ENCODE measurements around the gene NAA25. TPM values are rescaled to one million over a fixed set of nuclear protein-coding genes. Genes with fewer than 3 reads are reported as not detected.

NAA25 gene
- 10 to 100 TPM; 25.0 to 41.6 (median 31.0) TPM for total RNA-seq
- 23.8 TPM for total RNA-seq (2013)
- 37.9 to 192 (median 66.8) reads per million in 29 experiments for total RNA-seq

DNA sequence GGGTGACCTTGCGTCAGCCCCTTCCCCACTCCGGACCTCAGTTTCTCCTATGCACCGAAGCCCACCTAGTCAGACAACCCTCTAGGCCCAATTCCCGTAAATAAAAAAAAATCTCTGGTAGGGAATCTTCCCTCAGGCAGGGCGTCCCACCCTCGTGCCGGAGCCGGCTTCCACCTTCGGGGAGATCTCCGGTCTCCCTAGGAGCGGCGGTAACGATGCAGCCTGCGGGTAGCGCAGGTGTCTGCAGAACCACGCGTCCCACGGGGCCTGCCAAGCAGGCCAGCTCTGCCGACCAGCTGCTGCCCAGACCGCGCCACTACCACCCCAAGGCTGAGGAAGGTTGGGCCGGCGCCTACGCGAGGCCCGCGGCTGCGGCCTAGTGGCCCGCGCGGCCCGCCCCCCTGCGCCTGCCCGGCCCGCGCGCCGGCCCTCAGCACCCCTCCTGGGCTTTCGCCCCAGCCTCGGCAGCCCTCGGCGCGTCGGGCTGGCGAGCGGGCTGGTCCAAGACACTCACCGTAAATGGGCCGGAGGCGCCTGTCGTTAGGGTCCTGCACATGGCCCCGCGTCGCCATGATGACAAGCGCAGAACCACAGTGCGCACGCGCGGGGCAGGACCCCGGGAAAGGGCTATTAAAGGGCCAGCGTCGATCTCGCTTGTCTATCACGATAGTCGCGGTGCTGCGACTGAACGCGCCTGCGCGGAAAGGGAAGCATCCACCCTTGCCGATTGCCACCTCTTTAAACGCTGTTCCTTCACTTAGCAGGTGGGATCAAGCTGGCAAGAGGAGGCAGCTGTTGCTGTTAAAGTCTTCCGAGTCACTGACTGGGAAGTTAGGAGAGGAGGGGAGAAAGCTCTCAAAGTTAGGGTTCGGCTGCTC, at the start of gene NAA25:
Gene NAA25 (minus strand): TSS at position 582 of the 878 bp plus-strand sequence. CDS start 10 bp downstream, at position 572.
- H3K4me3 Mint-ChIP-seq, result peak within 1 kb of the TSS; percentile 97 to 98 (median 97)
- DNase-seq (peak; percentile 63 to 91 (median 80)), ATAC-seq (replicated peaks in 1 of 4) (peak; percentile 87 to 93 (median 88))
- H3K27me3 ChIP-seq (replicated peaks in 1 of 2; ENCODE audit: control insufficient read depth in 2 of 2, extremely low read depth in 1 of 2, insufficient read depth in 2 of 2, low read length in 1 of 2), result no peaks in the 10 kb centered on the region
- peaks cover 11 to 32% of the 10 kb centered on the region in 2 experiments for H3K4me1 ChIP-seq (ENCODE audit: control insufficient read depth in 1 of 2, extremely low read depth in 1 of 2, insufficient read depth in 2 of 2, low read length in 2 of 2)
- peaks cover 0 to 3% of the 10 kb centered on the region in 2 donors for H3K36me3 ChIP-seq (ENCODE audit: control insufficient read depth in 2 of 2, extremely low read depth in 1 of 2, insufficient read depth in 1 of 2, low read length in 1 of 2)
- no peaks in the 10 kb centered on the region for H3K9me3 ChIP-seq
- WGBS (ENCODE audit: insufficient coverage), result under 1% methylated on average over 71 of the region's 74 CpGs
- peak within 1 kb of the TSS; percentile 76 for H3K27ac ChIP-seq (ENCODE audit: low read length)
- H3K9me3 Mint-ChIP-seq, result no peaks in the 10 kb centered on the region
- ChIA-PET CTCF (interaction anchor here (0.5 to 1.9 kb wide), 9 partner anchors 9 to 1356 kb away, joined by 3 to 12 read pairs (median 6); partner anchors contain the start of genes TMEM116 (in 1 of the 2) and TRAFD1 (in 1 of the 2)), POLR2A (interaction anchor here (0.6 to 1.7 kb wide), 8 partner anchors 17 to 94 kb away, joined by 4 to 13 read pairs (median 6); partner anchors contain the start of gene TRAFD1 (in 1 of the 2))
- H3K4me1 Mint-ChIP-seq, result peaks cover 43 to 49% (median 44%) of the 10 kb centered on the region in 3 donors
- peaks cover 7% of the 10 kb centered on the region for H3K36me3 Mint-ChIP-seq
- no peaks in the 10 kb centered on the region for H3K27me3 Mint-ChIP-seq
- H3K4me3 ChIP-seq (ENCODE audit: control insufficient read depth in 1 of 2, extremely low read depth in 1 of 2, low read length in 1 of 2), result peak within 1 kb of the TSS; percentile 94 to 96
- H3K27ac Mint-ChIP-seq, result peak within 1 kb of the TSS; percentile 97 to 98

DNA sequence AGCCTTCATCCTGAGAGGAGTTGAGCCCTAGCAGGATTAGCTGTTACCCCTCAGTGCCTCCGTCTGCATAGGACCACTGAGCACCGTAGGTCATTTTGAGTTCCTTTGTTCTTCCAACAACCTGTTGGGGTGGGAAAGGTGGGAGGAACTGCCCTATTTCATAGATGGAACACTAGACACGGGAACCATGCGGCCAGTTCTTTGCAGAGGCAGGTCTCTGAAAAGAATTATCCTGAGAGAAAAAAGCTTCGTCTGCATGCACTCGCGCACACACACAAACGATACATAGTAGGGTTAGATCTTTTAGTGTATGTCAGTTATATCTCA, 45.3 kb upstream of the NAA25 start:
- no peak for ATAC-seq (replicated peaks in 1 of 4)
- no peak overlapping the region for H3K4me3 Mint-ChIP-seq
- Histone ChIP-seq H3K9me3 (no peaks in the 10 kb centered on the region), H3K27me3 (replicated peaks in 1 of 2; ENCODE audit: control insufficient read depth in 2 of 2, extremely low read depth in 1 of 2, insufficient read depth in 2 of 2, low read length in 1 of 2) (no peaks in the 10 kb centered on the region), H3K4me1 (ENCODE audit: control insufficient read depth in 1 of 2, extremely low read depth in 1 of 2, insufficient read depth in 2 of 2, low read length in 2 of 2) (peaks cover 0 to 8% of the 10 kb centered on the region in 2 experiments), H3K4me3 (ENCODE audit: control insufficient read depth in 1 of 2, extremely low read depth in 1 of 2, low read length in 1 of 2) (no peak overlapping the region), H3K36me3 (ENCODE audit: control insufficient read depth in 2 of 2, extremely low read depth in 1 of 2, insufficient read depth in 1 of 2, low read length in 1 of 2) (peaks cover 8 to 53% of the 10 kb centered on the region in 2 donors), H3K27ac (ENCODE audit: low read length) (no peak overlapping the region)
- ChIA-PET CTCF (no interaction called here), POLR2A (no interaction called here)
- peak overlapping the region; percentile 23 to 46 for H3K27ac Mint-ChIP-seq
- WGBS (ENCODE audit: insufficient coverage), result 100% methylated on average over 4 of the region's 8 CpGs
- no peak for DNase-seq
- peaks cover 76% of the 10 kb centered on the region for H3K36me3 Mint-ChIP-seq
- peaks cover 19 to 34% (median 22%) of the 10 kb centered on the region in 3 donors for H3K9me3 Mint-ChIP-seq
- peaks cover 21 to 22% (median 22%) of the 10 kb centered on the region in 3 donors for H3K4me1 Mint-ChIP-seq
- no peaks in the 10 kb centered on the region for H3K27me3 Mint-ChIP-seq

DNA sequence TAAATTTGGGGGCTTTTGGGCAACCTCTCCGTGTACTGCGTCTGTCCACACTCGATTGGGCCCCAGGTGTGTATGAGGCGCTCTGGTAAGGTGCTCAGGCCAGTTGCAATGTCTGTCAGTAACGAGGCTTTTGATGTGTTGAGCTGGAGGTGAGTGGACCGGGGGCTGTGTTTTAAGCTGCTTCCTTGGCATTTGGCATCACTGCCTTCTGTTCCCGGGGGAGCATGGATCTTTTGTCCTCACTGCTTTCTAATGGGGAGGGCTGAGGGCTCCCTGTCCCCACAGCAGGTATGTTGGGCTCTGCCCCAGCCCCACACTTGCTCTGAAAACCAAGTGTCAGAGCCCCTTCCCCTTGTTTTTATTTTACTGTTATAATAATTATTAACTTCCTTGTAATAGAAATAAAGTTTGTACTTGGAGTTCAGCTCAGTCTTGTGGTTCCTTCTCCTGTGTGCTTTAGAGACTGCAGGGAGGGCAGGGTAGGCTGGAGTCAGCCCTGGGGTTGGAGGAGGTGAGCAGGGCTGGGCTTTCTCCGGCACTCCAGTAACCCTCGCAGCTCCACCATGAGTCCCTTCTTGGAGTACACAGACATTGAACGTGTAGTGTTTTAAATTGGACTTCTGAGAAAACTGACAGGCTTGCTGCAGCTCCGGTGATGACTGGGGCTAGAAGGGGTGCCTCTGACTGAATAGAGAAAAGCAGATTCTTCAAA, 44.8 kb upstream of the NAA25 start:
- peak in 1 of 35 experiments; percentile 5 for DNase-seq
- peaks cover 0 to 3% of the 10 kb centered on the region in 2 experiments for H3K4me1 ChIP-seq (ENCODE audit: control insufficient read depth in 1 of 2, extremely low read depth in 1 of 2, insufficient read depth in 2 of 2, low read length in 2 of 2)
- Mint-ChIP-seq H3K4me1 (peaks cover 17% of the 10 kb centered on the region in 3 donors), H3K9me3 (peaks cover 18 to 33% (median 22%) of the 10 kb centered on the region in 3 donors), H3K36me3 (peaks cover 76% of the 10 kb centered on the region), H3K27ac (peak overlapping the region; percentile 23 to 46), H3K27me3 (no peaks in the 10 kb centered on the region), H3K4me3 (no peak overlapping the region)
- 95% methylated on average over 11 of the region's 11 CpGs for WGBS (ENCODE audit: insufficient coverage)
- H3K9me3 ChIP-seq, result no peaks in the 10 kb centered on the region
- no peak overlapping the region for H3K4me3 ChIP-seq (ENCODE audit: control insufficient read depth in 1 of 2, extremely low read depth in 1 of 2, low read length in 1 of 2)
- peaks cover 13 to 58% of the 10 kb centered on the region in 2 donors for H3K36me3 ChIP-seq (ENCODE audit: control insufficient read depth in 2 of 2, extremely low read depth in 1 of 2, insufficient read depth in 1 of 2, low read length in 1 of 2)
- no peak overlapping the region for H3K27ac ChIP-seq (ENCODE audit: low read length)
- ChIA-PET CTCF (no interaction called here), POLR2A (no interaction called here)
- no peak for ATAC-seq (replicated peaks in 1 of 4)
- no peaks in the 10 kb centered on the region for H3K27me3 ChIP-seq (replicated peaks in 1 of 2; ENCODE audit: control insufficient read depth in 2 of 2, extremely low read depth in 1 of 2, insufficient read depth in 2 of 2, low read length in 1 of 2)

DNA sequence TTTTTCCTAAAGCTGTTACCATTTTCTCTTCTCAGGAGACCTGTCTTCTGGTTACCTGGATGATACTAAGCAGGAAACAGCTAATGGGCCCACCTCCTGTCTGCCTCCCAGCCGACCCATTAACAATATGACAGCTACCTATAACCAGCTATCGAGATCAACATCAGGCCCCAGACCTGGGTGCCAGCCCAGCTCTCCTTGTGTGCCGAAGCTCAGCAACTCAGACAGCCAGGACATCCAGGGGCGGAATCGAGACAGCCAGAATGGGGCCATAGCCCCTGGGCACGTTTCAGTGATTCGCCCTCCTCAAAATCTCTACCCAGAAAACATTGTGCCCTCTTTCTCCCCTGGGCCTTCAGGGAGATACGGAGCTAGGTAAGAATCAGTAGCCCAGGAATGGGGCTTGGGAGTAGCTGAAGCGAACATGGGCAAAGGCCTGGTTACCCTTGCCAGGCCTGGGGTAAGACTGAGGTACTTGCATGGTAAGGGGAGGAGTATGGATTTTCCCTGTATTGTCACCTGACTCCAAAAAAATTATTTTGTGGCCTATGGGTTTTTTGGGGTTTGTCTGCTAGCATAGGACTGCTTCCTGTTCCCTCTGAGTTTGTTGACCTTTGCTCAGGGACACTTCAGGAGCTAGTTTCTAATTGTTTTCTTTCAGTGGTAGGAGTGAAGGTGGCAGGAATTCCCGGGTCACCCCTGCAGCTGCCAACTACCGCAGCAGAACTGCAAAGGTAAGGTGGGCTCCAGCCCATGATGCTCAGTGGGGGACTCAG, 43.4 kb upstream of the NAA25 start:
- WGBS (ENCODE audit: insufficient coverage), result 94% methylated on average over 7 of the region's 11 CpGs
- POLR2A ChIA-PET, result interaction anchor here in 1 of 2 donors (0.5 kb wide), 1 partner anchor 212 kb away, joined by 3 read pairs; no protein-coding TSS in a partner anchor
- Mint-ChIP-seq H3K36me3 (peaks cover 68% of the 10 kb centered on the region), H3K27me3 (no peaks in the 10 kb centered on the region), H3K4me3 (no peak overlapping the region), H3K4me1 (peaks cover 4 to 7% (median 5%) of the 10 kb centered on the region in 3 donors), H3K9me3 (peaks cover 6 to 19% (median 13%) of the 10 kb centered on the region in 3 donors), H3K27ac (peak overlapping the region; percentile 39 to 71)
- H3K27me3 ChIP-seq (replicated peaks in 1 of 2; ENCODE audit: control insufficient read depth in 2 of 2, extremely low read depth in 1 of 2, insufficient read depth in 2 of 2, low read length in 1 of 2), result no peaks in the 10 kb centered on the region
- CTCF ChIA-PET, result interaction anchor here in 1 of 2 donors (0.5 kb wide), 1 partner anchor 46 kb away, joined by 7 read pairs; no protein-coding TSS in a partner anchor
- H3K4me3 ChIP-seq (ENCODE audit: control insufficient read depth in 1 of 2, extremely low read depth in 1 of 2, low read length in 1 of 2), result no peak overlapping the region
- ATAC-seq (replicated peaks in 1 of 4) (no peak), DNase-seq (peak in 1 of 35 experiments; percentile 9)
- no peak overlapping the region for H3K27ac ChIP-seq (ENCODE audit: low read length)
- H3K9me3 ChIP-seq, result no peaks in the 10 kb centered on the region
- peaks cover 14 to 65% of the 10 kb centered on the region in 2 donors for H3K36me3 ChIP-seq (ENCODE audit: control insufficient read depth in 2 of 2, extremely low read depth in 1 of 2, insufficient read depth in 1 of 2, low read length in 1 of 2)
- H3K4me1 ChIP-seq (ENCODE audit: control insufficient read depth in 1 of 2, extremely low read depth in 1 of 2, insufficient read depth in 2 of 2, low read length in 2 of 2), result no peaks in the 10 kb centered on the region

DNA sequence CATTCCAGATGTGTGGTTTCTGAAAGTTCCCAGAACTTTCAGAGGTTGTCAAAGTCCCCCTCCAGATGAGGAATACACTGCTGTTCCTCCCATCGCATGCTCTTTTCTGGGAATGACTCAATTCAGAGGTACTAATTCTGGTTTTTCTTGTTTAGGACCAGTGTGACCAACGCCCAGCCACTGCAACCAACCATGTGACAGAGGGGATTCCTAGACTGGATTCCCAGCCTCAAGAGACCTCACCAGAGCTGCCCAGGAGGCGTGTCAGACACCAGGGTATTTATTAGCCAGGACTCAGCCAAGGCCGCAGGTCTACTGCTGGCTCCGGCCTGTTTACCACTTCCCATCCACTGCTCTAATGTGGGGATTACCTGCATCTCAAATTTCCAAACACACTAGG, 41.0 kb upstream of the NAA25 start:
- Histone ChIP-seq H3K27me3 (replicated peaks in 1 of 2; ENCODE audit: control insufficient read depth in 2 of 2, extremely low read depth in 1 of 2, insufficient read depth in 2 of 2, low read length in 1 of 2) (no peaks in the 10 kb centered on the region), H3K9me3 (no peaks in the 10 kb centered on the region), H3K36me3 (ENCODE audit: control insufficient read depth in 2 of 2, extremely low read depth in 1 of 2, insufficient read depth in 1 of 2, low read length in 1 of 2) (peaks cover 15 to 86% of the 10 kb centered on the region in 2 donors), H3K4me1 (ENCODE audit: control insufficient read depth in 1 of 2, extremely low read depth in 1 of 2, insufficient read depth in 2 of 2, low read length in 2 of 2) (no peaks in the 10 kb centered on the region), H3K4me3 (ENCODE audit: control insufficient read depth in 1 of 2, extremely low read depth in 1 of 2, low read length in 1 of 2) (no peak overlapping the region), H3K27ac (ENCODE audit: low read length) (no peak overlapping the region)
- 98% methylated on average over 5 of the region's 5 CpGs for WGBS (ENCODE audit: insufficient coverage)
- peaks cover 0 to 7% (median 2%) of the 10 kb centered on the region in 3 donors for H3K4me1 Mint-ChIP-seq
- H3K4me3 Mint-ChIP-seq, result no peak overlapping the region
- CTCF ChIA-PET, result no interaction called here
- ATAC-seq (replicated peaks in 1 of 4) (no peak), DNase-seq (peak in 1 of 35 experiments; percentile 2)
- H3K27me3 Mint-ChIP-seq, result no peaks in the 10 kb centered on the region
- POLR2A ChIA-PET, result no interaction called here
- H3K36me3 Mint-ChIP-seq, result peaks cover 63% of the 10 kb centered on the region
- H3K9me3 Mint-ChIP-seq, result no peaks in the 10 kb centered on the region
- peak overlapping the region in 1 of 2 donors; percentile 62 for H3K27ac Mint-ChIP-seq
